Mammary epithelial cell (primary cell): ENCODE data around the gene SLC44A2.

Source experiments
- EZH2 ChIP-seq: IDR thresholded peaks from 2 replicates; pipeline ENCODE4 v1.6.1; 2012; ENCODE audit warnings: low read length, inconsistent platforms, borderline replicate concordance
- TF ChIP-seq, protein P1 (sequence below), 2 donors: IDR thresholded peaks in 1 of 2; conservative IDR thresholded peaks in 1 of 2; 2 replicates each; pipeline ENCODE4 v1.5.1; 2011 to 2012; ENCODE audit warnings: inconsistent platforms in 2 of 2, low read length in 2 of 2, mild to moderate bottlenecking in 2 of 2, control low read depth in 1 of 2, low read depth in 1 of 2; ENCODE audit not compliant: insufficient read depth in 1 of 2; ENCODE audit errors: extremely low read depth in 1 of 2

GRCh38 chr19:10636304-10636972 is 11.1 kb downstream of the SLC44A2 start:
- TF ChIP-seq, protein P1, sequence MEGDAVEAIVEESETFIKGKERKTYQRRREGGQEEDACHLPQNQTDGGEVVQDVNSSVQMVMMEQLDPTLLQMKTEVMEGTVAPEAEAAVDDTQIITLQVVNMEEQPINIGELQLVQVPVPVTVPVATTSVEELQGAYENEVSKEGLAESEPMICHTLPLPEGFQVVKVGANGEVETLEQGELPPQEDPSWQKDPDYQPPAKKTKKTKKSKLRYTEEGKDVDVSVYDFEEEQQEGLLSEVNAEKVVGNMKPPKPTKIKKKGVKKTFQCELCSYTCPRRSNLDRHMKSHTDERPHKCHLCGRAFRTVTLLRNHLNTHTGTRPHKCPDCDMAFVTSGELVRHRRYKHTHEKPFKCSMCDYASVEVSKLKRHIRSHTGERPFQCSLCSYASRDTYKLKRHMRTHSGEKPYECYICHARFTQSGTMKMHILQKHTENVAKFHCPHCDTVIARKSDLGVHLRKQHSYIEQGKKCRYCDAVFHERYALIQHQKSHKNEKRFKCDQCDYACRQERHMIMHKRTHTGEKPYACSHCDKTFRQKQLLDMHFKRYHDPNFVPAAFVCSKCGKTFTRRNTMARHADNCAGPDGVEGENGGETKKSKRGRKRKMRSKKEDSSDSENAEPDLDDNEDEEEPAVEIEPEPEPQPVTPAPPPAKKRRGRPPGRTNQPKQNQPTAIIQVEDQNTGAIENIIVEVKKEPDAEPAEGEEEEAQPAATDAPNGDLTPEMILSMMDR (conservative IDR thresholded peaks at IDR 0.05 in 1 of 2, IDR thresholded peaks at IDR 0.05 in 1 of 2; ENCODE audit: extremely low read depth in 1 of 2, insufficient read depth in 1 of 2, low read depth in 1 of 2, low read length in 2 of 2): no peak
- TF ChIP-seq EZH2: no peak
